NCI-H2171 treated with DMSO at 0.1 percent for 48 hours (cell line): ENCODE results near the gene XYLT1.

Source experiments
- DNase-seq: peaks from one replicate; lab custom pipeline; 2025; lab: John Stamatoyannopoulos, UW

The XYLT1 gene

DNA sequence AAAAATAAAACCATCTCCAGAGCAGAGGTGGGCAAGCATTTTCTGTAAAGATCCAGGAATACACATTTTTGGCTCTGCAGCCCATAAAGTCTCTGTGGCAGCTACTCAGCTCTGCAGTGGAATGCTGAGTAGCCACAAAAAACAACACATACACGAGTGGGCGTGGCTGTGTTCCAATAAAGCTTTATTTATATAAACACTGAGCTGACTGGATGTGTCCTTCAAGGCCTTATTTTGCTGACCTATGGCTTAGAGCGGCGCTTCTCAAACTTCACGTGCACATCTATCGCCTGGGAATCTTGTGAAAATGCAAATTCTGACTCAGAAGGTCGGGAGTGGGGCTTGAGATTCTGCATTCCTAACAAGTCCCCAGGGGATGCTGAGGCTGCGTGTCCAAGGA, 39.7 kb downstream of the XYLT1 start:
- DNase-seq = no peak

DNA sequence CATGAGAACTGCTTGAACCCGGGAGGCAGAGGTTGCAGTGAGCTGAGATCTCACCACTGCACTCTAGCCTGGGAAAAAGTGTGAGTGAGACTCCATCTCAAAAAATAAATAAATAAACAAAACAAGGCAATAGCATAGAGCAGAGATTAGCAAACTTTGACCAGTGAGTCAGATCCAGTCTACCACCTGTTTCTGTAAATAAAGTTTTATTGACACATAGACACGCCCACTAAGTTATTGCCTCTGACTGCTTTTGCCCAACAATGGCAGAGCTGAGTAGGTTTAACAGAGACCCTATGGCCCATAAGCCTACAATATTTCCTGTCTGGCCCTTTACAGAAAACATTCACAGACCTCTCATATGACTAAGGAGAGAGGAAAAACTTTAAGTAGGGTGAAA, 44.3 kb downstream of the XYLT1 start:
- DNase-seq = no peak

DNA sequence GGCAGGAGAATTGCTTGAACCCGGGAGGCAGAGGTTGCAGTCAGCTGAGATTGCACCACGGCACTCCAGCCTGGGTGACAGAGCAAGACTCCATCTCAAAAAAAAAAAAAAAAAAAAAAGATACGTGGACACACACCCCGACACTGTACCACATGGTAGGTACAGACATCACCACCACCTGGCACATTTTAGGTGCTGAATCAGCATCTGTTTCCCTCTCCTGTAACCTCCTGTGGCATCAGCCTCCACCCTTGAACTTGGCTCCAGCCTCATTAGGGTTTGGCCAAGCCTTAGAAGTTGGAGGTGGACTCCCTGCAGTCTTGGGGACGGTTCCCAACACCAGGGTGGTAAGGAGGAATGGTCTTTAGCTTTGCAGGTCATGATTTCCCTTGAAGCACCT, 46.0 kb downstream of the XYLT1 start:
- DNase-seq = peak; percentile 50

DNA sequence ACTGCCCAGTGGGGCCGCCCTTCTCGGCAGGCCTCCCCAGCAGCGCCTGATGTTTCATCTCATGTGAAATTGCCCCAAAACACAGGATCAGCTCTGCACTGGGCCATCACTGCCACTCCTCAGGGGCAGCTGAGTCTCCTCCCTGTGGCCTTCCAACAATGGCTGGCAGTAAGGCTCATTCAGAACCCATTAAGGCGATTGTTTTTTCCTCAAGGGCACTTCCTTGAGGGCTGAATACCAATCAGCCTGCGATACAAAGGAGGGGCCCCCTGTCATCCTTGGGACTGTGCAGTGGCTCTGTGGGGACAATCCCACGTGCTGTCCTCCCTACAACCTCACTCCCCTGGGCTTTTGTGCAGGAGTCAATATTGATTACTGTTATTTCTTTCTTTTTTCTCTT, 47.5 kb downstream of the XYLT1 start:
- DNase-seq = no peak

DNA sequence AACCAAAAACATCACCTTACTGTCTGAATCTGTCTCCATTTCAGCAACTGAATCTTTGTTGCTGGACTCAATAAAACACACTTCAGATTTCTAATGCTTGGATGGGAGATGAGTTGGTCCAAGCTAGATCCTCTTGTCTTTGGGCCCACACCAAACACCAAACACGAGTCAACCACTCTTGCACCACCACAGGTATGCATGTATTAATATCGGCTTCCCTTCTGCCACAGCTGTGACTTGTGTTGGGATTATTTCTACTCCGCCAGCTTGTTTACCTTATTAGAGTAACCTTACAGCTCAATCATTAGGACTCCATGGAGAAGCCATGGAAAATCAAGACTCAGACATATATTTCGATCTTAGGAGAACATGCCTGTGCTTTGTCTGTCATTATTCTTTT, 49.9 kb downstream of the XYLT1 start:
- no peak for DNase-seq

DNA sequence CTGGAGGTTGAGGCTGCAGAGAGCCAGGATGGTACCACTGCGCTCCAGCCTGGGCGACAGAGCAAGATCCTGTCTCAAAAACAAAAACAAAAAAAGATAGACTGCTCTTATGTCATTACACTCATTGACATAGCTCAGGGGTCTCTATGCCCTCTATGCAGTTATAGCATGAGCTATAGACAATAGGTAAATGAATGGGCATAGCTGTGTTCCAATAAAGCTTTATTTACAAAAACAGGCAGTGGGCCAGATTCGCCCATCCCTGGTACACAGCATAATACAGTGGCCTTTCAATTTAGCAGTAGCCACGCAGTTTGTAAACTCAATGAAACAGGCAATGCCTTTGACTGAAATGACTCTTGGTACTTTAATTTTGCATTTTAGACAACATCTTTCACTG, 51.5 kb downstream of the XYLT1 start:
- DNase-seq = no peak

DNA sequence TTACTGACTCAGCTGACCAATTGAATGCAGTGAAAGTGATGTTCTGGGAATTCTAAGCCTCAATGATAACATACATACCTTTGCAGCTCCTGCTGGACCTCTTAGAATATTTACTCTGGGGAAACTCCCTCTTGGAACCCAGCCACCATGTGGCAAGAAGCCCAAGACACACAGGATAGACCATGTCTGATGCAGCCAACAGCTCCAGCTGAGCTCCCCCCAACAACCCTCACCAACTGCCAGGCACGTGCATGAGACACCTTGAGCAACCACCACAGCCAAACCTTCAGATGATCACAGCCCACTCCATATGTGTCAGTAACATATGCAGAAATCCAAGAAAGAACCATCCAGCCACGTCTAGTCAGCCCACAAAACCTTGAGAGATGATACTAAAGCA, 53.0 kb downstream of the XYLT1 start:
- DNase-seq = no peak

DNA sequence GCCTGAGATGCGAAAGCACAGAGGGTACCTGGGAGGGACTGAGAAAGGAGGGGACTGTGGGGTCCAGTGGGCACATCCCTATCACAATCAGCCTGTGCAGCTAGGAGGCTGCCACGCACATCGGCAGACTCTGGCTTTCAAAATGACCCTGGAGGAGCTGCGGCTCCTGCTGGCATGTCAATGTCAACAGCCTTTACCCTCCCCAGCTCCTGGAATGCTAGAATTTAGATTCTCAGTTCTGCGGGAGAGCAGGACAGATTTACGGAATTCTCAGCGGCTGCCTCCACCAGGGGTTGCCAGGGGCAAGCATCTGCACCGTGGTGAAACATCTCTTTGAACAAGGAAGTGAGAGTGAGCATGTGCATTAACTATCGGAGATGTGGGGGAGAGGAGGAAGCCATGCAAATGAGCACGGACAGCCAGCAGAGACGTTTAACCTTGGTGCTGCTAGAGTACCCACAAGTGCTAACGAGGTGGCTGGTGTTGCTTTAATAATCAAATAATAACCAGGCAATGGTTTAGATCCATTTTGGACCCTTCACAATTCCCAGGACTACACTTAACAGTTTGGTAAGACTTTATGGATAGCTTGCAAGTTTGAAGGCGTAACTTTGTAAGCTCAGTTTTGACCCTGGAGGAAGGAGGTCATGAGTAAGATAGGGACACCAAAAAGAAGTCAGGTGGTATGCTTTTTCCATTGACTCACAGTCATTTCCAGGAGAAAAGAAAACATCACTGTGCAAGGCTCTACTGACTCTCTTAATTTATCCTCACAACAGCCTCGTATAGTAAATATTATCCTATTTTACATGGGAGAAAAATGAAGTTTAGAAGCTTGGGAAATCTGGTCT, 54.1 kb downstream of the XYLT1 start:
- no peak for DNase-seq

DNA sequence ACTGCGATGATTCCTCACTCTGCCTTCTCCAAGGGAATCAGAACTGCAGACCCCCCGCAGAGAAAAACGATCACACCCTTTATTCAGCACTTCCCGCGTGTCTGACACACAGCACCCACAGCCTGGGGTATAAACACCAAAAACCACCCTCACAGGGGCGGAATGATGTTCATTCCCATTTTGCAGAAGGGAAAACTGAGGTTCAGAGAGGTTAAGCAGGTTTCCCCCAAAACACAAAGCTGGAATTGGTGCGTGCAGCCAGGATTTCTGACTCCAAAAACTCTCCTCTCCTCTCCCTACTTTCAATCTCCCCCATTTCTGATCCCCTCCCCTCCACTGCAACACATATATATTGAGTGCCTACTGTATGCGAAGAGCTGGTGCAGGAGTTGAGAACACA, 55.8 kb downstream of the XYLT1 start:
- no peak for DNase-seq

DNA sequence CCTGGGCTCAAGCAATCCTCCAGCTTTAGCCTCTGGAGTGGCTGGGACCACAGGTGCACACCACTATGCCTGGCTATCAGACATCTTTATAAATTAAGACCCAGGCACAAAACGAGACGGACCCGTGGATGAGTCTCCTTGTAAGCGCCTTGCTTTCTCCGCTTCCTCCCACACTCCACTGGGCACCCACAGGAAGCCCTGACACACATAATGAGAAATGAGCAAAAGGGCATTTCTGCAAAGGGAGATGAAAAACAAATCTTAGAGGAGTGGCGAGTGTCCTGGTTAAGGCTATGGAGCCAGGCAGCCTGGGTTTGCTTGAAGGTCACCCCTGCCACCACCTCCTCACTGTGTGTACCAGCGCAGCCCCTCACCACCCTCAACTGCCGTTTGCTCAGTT, 56.3 kb downstream of the XYLT1 start:
- no peak for DNase-seq

DNA sequence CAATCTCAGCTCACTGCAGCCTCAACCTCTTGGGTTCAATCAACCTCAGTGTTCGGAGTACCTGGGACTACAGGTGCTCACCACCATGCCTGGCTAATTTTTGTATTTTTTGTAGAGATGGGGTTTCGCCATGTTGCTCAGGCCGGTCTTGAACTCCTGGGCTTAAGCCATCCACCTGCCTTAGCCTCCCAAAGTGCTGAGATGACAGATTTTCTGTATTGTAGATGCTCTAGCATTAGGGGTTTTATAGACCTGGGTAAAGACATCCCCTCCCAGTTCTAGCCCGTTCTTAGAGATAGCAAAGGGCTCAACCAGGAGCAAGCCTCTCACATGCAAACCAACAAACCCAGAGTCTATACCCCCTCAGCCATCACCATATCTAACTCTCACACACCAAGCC, 57.3 kb downstream of the XYLT1 start:
- no peak for DNase-seq

DNA sequence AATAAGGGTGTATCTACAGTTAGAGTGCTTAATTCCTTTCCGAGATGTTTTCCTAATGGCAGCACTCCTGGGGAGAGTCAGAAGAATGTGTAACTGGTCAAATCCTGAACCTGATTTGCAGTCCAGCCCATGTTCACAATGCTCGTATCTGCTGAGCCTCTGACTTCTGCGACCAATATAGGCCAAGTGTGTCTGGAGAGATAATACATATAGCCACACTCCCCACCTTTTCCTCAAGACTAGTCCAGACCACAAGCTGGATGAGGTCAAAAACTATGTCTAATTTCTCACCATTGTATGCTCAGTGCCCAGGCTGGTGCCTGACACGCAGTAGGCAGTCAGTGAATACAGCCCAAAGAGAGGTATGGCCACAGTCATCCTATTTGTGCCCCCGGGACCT, 58.0 kb downstream of the XYLT1 start:
- DNase-seq = no peak

DNA sequence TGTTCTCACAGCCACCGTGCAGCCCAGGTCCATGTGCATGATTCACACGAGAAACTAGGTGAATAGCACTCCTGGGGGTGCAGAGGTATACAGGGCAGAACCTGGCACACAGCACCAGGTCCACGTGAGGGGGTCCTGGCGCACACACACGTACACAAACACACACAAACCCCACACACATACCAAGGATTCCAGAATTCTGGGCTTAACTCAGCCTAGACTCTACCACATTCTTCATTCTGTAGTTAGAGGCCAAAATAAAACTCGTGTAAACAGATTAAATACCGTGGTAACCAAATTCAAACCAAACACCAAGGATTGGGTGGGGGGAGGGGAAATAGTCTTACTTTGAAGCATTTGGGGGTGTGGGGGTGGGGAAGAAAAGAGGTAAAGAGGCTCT, 58.5 kb downstream of the XYLT1 start:
- DNase-seq = no peak

DNA sequence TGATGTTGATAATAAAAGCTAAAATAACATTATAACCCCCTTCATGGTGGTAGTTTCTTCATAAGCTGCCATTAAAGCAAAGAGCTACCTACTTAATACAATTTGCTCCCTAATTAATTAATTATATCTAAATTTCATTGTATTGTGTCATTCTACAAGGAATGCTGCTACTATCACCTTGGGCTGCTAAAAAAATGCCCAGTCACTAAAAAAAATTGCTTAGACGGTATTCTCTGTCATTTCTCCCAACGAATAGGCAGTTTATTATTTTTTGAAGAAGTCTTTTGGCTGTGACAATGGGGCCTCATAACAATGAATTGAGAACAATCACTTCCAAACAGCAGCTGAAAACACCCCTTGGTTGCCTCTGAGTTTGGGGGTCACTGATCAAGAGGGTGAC, 59.5 kb downstream of the XYLT1 start:
- no peak for DNase-seq

DNA sequence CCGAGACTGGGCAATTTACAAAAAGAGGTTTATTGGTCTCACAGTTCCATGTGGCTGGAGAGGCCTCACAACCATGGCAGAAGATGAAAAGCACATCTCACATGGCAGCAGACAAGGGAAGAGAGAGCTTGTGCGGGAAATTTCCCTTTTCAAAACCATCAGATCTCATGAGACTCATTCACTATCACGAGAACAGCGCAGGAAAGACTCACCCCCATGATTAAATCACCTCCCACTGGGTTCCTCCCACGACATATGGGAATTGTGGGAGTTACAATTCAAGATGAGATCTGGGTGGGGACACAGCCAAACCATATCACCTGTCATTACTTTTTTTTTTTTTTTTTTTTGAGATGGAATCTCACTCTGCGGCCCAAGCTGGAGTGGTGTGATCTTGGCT, 60.4 kb downstream of the XYLT1 start:
- DNase-seq = peak; percentile 48

DNA sequence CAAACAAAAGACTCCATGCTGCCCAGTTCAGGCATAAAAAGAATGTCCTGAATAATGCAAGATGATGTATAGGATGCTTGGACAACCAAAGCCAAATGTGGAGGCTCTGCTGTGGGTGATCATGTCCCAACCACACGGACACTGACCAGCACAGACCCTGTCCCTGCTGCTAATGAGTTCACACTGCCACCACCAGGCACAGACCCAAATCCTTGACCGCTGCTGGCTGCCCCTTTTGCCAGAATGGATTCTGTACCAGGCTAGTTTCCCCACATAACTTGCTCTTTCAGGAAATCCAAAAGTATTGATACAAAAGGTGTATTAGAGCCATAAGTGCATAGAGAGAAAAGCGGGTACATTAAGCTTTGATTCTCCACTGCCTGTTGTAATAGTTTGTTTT, 60.9 kb downstream of the XYLT1 start:
- no peak for DNase-seq

DNA sequence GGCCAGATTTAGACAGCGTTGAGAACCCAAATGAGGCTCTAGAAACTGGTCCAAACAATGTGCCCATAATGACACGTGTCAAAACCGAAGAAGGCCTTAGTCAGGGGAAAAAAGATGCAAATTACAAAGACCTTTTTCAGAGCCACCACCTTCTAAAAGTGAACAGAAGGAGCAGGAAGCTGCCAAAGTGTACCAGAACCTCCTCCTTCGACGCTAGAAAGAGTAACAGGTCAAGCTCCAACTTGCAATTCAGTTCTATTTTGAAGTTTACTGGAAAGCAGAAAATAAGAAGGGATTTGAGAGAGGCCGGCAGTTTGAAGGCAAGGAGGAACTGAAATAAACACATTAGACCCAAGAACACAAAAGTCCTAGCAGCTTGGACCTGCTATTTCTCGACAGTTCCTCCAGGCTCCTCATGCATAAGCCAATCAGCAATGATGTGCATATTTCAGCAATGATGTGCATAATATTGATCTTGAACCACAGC, 61.8 kb downstream of the XYLT1 start:
- no peak for DNase-seq

DNA sequence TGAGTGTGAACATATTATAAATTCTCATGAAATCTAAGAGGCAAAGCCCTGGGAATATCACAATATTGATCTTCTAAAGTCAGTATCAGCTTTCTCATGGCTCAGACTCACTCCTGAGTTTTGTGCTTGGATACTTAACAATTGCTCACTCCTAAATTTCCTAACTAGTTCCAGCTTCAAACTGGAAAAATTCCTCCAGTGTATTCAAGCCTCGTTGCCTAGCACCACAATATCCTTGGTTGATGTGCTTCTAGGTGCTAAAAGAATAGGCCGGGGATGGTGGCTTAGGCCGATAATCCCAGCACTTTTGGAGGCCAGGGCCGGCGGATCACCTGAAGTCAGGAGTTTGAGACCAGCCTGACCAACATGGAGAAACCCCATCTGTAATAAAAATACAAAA, 62.5 kb downstream of the XYLT1 start:
- DNase-seq = no peak

DNA sequence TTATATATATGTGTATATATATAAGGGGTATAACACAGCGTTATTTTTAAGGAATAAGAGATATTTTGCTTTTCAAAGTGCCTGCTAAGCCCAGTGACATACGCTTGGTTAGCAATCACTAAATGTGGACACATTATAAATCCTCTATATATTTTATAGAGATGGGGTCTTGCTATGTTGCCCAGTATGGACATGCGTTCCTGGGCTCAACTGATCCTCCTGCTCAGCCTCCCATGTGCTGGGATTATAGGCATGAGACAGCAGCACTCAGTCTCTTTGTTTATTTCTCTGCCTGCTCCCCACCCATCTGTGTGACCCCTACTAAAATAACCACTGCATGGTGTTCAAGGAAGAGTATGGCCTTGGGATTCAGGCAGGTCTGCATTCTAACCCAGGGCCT, 63.4 kb downstream of the XYLT1 start:
- no peak for DNase-seq

DNA sequence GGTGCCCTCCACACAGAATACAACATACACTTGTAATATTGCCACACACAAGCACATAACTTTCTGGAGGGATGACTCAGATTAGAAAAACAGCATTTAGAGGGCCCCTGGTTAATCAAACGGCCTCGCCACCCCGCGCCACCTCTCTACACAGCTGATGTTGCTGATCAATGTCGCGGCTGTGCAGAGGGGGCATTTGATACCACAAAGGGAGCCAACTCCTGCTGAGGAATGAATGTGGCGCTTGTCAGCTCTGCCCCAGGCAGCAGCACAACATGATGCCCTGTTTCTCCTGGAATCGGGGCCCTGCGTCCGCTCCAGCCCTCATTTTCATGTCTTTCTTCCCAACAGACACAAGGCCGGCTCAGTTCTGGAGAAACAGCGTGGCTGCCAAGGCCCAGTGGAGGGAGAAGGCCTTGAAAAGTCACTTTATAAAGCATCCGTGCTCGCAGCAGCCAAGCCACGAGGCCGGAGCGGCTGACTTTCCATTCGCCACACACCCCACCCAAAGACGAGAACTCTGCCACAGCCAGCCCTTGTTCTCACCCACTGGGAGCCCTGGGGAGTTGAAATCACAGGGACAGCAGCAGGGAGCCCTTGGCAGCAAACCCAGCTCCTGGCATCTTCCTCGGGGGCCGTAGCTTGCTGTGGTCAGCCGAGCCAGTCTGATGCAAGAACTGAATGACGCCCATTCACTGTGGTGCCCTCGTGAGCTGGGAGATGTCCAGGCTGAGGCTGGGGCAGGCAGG, 65.6 kb downstream of the XYLT1 start:
- DNase-seq = no peak

DNA sequence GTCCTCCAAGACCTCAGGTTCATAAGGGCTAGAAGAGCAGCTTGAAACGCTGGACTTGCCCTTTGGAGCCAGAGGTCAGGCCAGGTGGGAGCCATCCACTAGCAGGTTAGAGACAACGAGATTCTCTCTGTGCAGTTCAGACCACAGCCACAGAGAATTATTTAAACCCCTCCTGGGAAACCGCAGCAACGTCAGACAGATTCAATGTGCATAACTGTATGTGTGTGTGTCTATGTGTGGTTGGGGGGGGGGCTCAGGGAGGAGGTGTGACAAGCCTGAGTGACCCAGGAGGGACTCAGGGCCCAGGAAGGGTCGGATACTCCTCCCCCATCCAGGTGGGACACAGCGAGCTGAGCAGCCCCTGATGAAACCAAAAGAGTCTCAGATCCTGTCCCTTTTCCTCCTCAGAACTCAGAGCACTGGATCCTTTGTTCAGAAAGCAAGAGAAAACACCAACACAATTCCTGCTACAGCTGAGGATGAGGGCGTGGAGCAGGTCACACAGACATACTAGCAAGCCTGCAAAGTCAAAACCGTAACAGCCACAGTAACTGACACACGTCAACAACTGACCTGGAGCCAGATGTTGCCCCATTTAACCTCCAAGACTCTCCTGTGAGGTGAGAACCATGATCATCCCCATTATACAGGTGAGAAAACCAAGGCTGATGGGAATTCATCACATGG, 66.8 kb downstream of the XYLT1 start:
- DNase-seq = no peak

DNA sequence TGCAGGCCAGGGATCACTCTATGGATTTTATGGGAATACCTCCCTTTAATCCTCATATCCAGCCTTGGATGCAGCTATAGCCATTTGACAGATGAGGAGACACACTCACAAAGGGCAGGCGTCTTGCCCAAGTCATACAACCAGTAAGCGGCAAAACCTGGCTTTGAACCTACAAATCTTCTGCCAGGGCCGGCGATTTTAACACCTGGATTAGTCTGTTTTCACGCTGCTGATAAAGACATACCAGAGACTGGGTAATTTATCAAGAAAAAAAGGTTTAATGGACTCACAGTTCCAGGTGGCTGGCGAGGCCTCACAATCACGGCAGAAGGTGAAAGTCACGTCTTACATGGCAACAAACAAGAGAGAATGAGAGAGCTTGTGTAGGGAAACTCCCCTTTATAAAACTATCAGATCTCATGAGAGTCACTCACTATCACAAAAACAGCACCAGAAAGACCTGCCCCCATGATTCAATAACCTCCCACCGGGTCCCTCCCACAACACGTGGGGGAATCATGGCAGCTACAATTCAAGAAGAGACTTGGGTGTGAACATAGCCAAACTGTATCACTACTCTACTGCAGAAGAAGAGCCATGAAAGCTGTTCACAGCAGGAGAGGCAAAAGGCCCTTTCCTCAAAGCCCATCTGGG, 67.5 kb downstream of the XYLT1 start:
- DNase-seq = no peak
